GM18507 (cell line): ENCODE results near the gene PYGO2.
A peak's percentile ranks its signal among the peaks of the same experiment; 100 is the strongest.
"Not testable (repeated sequence)": the region's sequence is repeated elsewhere in the genome, so short reads cannot be mapped to it uniquely, and the experiment has no call there.

Experiments used
- DNase-seq: peaks from one replicate; pipeline ENCODE4 v3.0.0; 2011; ENCODE audit warnings: low read depth; ENCODE audit not compliant: insufficient read length; ENCODE audit errors: extremely low spot score
- FAIRE-seq: peaks from 2 replicates; lab custom pipeline; 2011; peaks lifted over from hg19 to GRCh38; lab: Jason Lieb, UNC

PYGO2 gene

GRCh38 chr1:155000726-155001424, 39.3 kb upstream of the PYGO2 start:
- DNase-seq: no peak
- peak; percentile 83 for FAIRE-seq

GRCh38 chr1:155000411-155000725, 38.8 kb upstream of the PYGO2 start:
- no peak for DNase-seq
- no peak for FAIRE-seq

GRCh38 chr1:154999571-155000410, 38.2 kb upstream of the PYGO2 start:
- FAIRE-seq (no peak), DNase-seq (no peak)

- FAIRE-seq (peak; percentile 85), DNase-seq (no peak)
These were observed 37.4 kb upstream of the PYGO2 start for GRCh38 chr1:154998818-154999570.

GRCh38 chr1:154998201-154998780, 36.7 kb upstream of the PYGO2 start:
- FAIRE-seq (no peak), DNase-seq (no peak)

GRCh38 chr1:154996966-154997701, 35.6 kb upstream of the PYGO2 start:
- DNase-seq (no peak), FAIRE-seq (no peak)

- not testable (repeated sequence) for FAIRE-seq, DNase-seq
These were observed 33.9 kb upstream of the PYGO2 start for GRCh38 chr1:154995301-154995983.

GRCh38 chr1:154994591-154994990, 33.0 kb upstream of the PYGO2 start:
- FAIRE-seq (no peak), DNase-seq (no peak)

- no peak for DNase-seq
- FAIRE-seq: no peak
These were observed 32.6 kb upstream of the PYGO2 start for GRCh38 chr1:154994269-154994587.

GRCh38 chr1:154993572-154994268, 32.1 kb upstream of the PYGO2 start, which contains the start of gene LENEP:
LENEP (plus strand) TSS chr1:154993586; CDS start chr1:154993608, 22 bp downstream.
- FAIRE-seq (no peak), DNase-seq (no peak)

GRCh38 chr1:154992721-154993571, 31.4 kb upstream of the PYGO2 start:
- FAIRE-seq: no peak
- DNase-seq: no peak

GRCh38 chr1:154990276-154990675, 28.7 kb upstream of the PYGO2 start:
- FAIRE-seq (no peak), DNase-seq (no peak)

GRCh38 chr1:154989195-154989860, 27.7 kb upstream of the PYGO2 start:
- DNase-seq: no peak
- no peak for FAIRE-seq

- DNase-seq (no peak), FAIRE-seq (no peak)
These were observed 26.7 kb upstream of the PYGO2 start for GRCh38 chr1:154988058-154988954.

- DNase-seq (no peak), FAIRE-seq (no peak)
These were observed 25.7 kb upstream of the PYGO2 start for GRCh38 chr1:154987326-154987725.

- not testable (repeated sequence) for DNase-seq, FAIRE-seq
These were observed 25.2 kb upstream of the PYGO2 start for GRCh38 chr1:154986736-154987135.
